Glomerular visceral epithelial cell (primary cell): ENCODE data around the gene BTBD18.

Experiments used
- DNase-seq: peaks from one replicate; pipeline ENCODE4 v3.0.0-alpha.2; 2016; ENCODE audit errors: extremely low spot score

BTBD18 gene

DNA sequence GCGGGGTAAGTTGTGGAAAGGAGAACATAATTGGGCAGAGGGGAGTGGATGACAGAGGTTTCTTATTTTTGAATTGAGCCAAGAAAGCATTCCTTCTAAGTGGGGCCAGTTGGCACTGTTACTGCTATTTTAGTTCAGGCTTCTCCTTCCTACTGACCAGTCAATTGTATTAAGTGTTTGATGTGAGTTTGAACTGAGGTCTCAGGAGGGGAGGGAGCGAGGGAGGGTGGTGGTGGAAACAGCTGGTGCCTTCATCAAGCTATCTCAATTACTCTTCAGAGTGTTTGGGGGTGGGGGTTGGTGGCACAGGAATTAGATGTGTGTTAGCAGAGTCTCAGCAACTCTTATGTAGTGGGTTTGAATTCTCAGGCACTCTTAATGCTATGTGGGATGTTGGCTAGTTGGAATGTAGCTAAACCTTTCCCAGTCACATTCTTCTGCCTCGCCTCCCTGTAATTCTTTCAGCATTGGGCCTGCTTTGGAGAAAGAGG lies 24.5 kb upstream of the BTBD18 start:
- peak; percentile 33 for DNase-seq

DNA sequence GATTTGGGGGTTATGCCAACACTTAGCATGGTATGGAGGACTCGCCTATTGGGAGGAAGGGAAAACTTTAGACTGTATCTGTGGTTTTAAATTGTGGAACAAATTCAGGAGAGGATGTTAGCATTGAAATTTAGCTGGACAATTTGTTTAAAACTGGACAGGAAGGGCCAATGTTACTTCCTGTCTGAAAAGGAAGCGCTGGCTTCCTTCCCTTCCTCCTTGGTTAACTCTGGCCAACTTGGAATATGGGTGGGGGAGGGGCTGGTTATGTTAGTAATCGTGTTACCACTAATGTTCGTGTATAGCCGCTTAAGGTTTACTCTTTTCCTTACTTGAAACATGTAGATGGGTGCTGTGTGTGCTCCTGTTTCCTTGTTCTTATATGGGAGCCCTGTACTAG lies 23.9 kb upstream of the BTBD18 start:
- no peak for DNase-seq

DNA sequence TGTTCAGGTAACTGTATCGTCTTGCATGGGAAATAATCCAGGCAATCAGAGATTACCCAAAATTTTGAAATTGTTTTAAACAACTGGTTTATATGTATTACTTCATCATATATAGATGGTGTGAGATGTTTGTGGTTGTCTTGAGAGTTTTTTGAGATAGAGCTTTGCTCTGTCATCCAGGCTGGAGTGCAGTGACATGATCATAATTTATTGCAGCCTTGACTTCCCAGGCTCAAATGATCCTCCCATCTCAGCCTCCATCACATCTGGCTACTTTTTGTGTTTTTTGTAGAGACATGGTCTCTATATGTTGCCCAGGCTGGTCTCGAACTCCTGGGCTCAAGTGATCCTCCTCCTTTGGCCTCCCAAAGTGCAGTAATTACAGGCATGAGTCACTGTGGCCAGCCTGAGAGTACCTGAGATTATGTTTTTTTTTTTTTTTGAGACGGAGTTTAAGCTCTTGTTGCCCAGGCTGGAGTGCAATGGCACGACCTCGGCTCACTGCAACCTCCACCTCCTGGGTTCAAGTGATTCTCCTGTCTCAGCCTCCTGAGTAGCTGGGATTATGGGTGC lies 21.5 kb upstream of the BTBD18 start:
- DNase-seq, result no peak

DNA sequence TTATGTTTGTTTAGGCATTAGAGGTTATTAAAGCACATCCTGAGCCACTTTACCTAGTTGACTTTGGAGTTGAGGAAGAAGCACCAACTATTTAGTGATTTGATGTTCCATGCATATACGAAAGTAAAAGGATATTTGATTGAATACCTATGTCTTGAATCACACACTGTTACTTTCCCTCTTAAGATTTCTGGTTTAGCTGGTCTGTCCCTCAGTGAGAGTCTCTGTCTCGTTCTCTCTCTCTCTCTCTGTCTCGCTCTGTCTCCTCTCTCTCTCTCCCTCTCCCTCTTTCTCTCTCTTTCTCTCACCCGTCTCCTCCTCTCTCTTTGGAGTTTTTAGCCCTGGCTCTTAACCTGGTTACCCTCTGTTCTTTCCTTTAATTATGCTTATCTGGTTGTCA lies 20.9 kb upstream of the BTBD18 start:
- DNase-seq, result no peak

DNA sequence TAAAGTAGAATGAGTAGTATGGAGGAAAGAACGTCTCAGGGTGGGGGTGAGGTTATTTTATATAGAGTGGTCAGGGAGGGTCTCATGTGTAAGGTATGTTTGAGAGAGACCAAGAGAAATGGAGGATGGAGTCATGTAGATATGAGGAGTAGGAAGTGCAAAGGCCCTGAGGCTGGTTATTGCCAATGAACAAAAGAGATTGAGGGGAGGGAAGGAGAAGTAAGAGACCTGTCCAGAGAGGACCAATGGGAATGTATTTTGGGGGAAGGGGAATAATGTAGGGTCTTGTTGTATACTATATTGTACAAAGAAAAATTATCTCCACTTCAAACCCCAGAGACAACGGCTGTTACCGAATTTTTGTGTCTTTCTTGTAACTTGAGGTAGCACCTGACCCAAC lies 19.7 kb upstream of the BTBD18 start:
- DNase-seq, result no peak

DNA sequence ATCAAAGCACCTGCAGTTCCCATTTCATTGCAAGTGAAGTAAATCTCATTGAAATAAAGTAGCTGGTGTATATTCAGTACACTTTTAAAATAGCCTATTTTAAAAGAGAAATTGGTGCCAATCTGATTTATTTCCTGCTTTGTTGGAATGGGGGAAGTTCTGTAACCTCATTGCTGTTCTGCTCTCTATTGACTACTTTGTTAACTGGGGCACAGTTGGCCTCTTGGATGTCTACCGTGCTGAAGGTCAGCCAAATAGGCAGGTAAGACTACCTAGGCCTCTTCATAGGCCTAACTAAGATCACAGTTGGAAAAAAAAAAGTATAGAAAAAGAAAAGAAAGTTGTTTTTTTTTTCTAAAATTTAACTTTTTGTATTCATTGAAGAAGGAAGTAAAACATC lies 19.2 kb upstream of the BTBD18 start:
- no peak for DNase-seq

DNA sequence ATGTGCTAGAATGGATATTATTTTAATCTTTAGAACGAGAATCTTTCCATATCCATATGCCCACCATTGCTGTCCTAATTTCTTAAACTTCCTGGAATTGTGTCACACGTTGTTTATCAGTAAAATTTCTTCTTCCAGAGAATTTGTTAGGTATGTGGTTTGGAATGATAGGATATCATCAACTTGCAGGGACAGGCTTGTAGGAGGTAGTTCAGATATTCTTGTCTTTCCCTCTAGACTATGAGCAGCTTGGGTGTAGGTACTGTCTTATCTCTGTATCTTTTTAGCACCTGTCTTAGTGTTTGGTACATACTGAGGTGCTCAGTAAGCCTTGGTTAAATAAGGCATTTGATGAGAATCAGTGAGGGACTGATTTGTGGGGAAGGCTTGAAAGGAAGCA lies 13.4 kb upstream of the BTBD18 start:
- DNase-seq, result no peak

DNA sequence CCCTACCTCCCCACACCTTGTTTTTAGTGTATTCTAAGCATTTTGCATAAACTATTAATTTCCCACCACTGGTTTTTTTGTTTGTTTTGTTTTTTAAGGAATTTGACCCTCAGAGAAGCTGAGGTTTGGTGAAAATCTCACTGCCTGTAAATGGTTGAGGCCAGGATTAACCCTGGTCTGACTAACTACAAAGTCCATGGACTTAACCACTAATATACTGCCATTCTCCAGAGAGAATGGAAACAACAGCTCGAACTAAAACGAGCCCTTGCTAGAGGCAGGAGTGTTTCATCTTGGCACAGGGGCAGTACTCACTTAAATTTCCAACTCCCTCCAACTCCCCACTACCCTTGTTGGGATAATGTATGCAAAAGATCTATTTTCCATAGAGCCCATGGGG lies 12.9 kb upstream of the BTBD18 start:
- no peak for DNase-seq

DNA sequence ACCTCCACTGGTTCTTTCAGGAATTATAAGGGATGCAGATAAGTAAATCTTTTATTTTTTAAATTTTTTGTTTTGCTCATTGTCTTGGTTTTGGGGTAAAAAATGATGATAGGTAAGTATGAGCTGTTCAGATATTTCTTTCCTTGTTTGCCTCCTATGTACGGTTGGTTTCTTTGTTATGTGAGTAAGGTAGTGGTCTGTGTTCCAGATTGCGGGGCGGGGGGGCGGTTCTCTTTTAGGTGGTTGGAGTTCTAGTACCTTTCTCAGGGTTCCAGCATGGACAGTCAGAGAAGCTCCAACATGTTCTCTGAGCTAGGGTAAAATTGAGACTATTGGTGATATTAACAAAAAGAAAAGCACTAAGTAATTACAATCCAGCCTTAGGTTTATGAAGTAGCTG lies 12.4 kb upstream of the BTBD18 start:
- DNase-seq, result no peak

DNA sequence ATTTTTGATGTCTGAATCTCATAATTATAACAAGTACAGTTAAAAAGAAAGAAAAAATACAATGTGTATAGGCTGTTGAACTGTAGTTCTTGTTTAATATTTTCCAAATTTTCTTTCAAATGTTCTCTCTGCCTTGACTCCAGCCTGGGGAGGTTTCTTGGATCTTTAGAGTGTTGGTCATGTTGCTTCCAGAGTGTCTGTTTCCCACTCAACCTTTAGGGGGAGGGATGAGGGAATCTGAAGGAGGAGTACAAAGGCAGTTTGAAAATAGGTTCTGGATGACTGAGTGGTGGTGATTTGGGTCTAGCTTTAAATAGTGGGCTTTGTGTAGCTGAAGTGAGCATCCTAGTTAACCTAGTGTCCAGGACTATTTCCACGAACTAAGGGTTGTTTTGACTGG lies 11.9 kb upstream of the BTBD18 start:
- peak; percentile 56 for DNase-seq

DNA sequence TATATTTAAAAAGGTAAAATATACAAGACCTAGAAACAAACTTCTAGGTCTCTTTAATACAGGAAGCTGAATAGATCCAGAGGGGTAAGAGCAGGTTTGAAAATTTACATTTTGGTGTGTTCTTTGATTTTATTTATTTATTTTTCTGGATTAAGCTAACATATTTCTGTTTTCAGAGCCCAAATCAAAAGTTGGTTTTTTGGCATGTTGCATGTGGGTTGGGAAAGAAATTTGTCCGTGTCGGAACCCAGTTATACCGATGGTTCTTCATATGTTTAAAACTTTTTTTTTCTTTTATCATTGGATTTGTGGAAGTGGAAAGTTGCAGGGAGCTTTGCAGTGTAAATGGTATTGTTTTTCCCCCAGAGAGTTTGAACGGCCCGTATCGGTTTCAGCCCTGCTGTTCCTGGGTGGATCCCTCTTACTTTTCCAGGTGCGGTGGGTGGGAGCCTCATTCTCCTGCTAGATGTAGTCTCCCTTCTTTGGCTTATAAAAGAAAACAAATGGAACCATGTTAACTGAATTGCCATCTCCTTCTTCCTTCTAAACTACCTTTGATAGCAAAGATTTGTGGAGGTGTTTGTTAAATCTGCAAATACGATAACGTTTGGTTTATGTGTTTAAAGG lies 10.7 kb upstream of the BTBD18 start:
- DNase-seq, result peak; percentile 25

DNA sequence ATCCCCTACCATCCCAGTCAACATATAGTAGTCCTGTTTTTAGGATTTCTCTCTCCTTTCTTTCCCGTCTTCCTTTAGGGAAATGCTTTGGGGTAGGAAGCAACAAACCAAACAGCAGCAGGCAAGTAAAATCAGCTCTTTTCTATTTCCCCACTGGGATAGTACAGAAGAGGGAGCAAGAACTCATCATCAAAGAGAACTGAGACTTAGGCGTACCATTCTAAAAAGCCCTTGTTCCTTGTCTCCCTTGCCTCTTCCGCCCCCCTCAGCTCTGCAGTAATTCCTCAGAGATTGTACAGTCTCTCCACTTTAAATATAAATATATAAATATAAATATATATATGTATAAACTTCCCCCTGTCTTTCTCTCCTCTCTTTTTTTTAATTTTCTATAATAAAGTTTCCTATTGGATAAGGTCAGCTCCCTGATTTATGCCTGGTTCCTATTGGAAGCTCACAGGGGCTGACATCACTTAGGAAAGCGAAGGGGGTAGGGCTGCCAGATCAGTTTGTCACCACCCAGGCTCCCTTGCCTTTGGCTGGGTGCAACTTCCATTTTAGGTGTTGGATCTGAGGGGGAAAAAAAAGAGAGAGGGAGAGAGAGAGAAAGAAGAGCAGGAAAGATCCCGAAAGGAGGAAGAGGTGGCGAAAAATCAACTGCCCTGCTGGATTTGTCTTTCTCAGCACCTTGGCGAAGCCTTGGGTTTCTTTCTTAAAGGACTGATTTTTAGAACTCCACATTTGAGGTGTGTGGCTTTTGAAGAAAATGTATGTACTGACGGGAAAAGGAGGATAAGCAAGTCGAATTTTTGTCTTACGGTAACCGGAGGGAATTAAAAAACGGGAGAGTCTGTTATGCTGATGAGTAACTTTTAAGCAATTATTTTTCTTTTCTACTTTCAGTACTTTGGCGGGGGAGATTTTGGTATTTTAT lies 9.9 kb upstream of the BTBD18 start, which contains the start of gene CTNND1:
Gene CTNND1 (plus strand): TSS at position 502 of the 934 bp plus-strand sequence. CDS start 29,677 bp downstream, outside the sequence.
- DNase-seq, result peak; percentile 97

DNA sequence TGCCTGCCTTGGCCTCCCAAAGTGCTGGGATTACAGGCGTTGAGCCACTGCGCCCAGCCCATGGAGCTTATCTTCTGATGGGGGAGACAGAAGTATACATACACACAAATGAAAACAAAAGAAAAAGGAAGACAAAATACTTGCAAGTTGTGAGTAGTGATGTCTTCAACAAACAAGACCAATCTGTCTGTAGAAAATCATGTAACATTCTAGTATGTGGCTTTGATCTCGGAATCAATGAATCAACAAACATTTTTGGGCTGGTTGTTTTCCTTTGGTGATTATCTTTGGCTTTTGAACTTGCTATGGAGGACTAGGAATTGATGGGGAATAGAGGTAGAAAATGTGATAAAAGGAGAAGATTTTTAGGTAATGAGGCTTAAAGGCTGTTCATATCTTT lies 6.6 kb upstream of the BTBD18 start:
- no peak for DNase-seq

DNA sequence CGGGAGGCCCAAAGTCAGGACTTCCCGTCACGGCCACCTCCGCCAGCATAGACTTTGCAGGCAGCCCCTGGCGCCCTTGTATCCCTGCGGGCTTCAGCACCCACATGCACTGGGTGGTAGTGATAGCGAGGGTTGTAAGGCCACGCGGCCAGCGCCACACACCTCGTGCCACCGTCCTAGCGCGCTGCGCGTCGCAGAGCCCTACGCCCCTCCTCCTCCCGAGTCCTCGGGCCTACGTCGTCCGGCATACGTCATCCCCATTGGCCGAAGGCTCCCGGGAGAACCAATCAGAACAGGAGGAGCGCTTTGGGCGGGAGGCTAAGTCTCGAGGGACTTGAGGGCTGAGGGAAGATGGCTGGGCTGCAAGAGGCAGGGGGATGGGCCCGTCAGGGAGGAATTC lies 1.3 kb upstream of the BTBD18 start:
- no peak for DNase-seq

DNA sequence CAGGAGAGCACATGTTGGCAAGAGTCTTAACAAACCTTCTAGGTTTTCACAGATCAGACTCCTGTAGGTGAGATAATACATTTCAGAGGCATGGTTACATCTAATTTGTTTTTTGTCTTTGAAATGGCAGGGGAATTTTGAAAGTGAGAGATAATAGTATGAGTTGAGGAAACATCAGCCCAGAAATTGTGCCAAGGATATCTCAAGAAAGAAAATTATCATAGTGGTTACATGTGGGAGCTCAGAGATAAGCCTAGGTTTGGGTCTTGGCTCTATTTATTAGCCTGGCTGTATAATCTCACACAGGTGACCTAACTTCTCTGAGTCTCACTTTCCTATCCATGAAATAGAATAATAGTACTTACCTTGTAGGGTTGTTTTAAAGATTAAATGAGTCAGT lies 443 bp downstream of the BTBD18 start:
- no peak for DNase-seq

DNA sequence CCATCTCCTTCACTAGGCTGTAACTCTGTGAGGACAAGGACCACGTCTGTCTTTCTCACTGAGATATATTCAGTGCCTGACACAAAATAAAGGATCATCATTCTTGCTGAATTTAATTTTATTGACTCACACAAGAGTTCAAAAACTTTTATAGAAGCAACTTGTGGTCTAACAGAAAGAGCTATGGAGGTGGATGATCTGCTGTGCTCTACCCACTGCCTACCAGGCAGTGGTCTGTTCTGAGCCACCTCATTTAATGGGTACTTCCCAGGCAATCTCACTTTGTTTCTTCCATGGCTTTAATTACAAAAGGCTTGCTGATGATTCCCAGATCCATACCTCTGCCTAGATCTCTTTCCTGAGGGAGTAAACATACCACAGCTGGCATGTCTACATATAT lies 4.7 kb downstream of the BTBD18 start:
- DNase-seq, result no peak

DNA sequence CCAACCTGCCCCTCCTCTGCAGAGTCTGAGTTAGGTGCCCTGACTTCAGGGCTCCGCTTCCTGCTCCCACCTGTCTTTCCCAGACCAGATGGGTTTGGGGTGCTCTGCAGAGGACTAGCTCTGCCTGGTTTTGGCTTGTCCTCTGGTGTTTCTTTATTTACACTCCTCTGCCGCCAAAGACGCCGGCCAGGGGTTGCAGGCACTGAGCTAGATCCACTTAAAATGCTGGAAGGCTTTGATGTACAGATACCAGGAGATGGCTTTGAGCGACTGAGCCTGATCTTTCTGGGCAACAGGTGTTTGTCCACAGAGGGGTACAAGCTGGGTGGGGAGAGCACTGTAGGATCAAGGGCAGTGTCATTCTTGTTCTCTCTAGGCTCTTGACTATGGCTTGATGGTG lies 6.4 kb downstream of the BTBD18 start:
- DNase-seq, result no peak

DNA sequence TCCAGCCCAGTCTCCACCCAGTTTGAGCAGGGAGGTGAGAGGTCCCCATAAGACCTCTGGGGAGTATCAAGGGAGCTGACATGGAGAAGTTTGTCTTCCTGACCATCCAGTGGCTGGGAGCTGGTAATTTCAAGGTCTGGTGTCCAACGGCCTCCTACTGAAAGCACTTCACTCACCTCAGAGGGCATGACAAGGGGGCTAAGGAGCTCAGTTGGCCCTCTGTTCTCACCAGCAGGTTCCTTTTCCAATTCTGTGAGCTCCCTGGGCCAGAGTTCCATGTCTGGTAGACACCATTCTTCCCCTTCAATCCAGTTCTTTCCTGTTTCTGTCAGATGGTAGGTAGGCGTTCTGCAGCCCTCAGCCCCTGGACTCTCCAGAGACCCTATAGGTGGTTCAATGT lies 7.3 kb downstream of the BTBD18 start:
- no peak for DNase-seq

DNA sequence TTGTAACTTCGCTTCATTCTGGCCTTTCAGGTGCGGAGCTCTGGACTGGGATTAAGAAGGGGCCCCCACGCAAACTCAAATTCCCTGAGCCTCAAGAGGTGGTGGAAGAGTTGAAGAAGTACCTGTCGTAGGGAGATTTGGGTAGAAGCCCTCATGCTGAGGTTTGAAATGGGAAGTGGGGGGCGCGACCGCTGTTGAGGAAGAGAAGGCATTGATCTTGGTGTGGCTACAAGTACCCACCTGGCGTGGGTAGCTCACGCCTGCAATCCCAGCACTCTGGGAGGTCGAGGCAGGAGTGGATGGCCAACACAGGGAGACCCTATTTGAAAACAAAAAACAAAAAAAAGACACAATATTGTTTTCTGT lies 9.5 kb downstream of the BTBD18 start:
- no peak for DNase-seq

DNA sequence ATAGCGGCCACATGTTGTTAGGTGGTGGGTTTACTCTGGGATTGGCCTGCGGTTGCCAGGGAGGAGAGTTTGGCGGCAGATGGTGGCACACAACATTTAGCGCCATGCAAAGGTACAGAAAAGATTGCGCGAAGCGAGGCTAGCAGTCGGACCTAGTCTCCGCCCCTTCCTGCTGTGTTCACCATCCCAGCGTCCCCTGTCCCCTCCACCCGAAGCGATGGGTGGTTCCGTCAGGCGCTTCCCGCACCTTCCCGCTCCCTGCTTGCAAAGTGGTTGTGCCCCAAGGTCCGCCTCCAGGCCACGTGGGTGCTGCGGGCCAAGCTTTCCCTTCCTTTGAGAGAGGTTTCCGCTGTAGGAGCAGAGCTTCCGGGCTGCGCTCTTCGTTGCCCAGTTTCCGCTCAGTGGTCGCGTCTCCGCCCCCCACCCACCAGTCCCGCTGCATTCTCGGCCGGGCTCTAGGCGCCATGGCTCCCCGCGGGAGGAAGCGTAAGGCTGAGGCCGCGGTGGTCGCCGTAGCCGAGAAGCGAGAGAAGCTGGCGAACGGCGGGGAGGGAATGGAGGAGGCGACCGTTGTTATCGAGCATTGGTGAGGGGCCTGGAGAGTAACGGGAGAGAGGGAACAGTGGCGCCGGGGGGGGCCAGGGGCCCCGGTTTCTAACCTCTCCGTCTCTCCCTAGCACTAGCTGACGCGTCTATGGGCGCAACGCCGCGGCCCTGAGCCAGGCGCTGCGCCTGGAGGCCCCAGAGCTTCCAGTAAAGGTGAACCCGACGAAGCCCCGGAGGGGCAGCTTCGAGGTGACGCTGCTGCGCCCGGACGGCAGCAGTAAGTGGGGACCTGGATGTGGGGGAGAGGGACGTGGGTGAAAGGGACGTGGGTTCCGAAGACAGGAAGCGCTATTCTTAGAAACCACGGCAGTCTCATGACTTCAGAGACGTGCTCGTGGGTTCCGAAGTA lies 10.2 kb downstream of the BTBD18 start, which contains the start of gene SELENOH:
Gene SELENOH (plus strand): TSS at position 360 of the 955 bp plus-strand sequence. CDS start 105 bp downstream, at position 465.
- peak; percentile 97 for DNase-seq

DNA sequence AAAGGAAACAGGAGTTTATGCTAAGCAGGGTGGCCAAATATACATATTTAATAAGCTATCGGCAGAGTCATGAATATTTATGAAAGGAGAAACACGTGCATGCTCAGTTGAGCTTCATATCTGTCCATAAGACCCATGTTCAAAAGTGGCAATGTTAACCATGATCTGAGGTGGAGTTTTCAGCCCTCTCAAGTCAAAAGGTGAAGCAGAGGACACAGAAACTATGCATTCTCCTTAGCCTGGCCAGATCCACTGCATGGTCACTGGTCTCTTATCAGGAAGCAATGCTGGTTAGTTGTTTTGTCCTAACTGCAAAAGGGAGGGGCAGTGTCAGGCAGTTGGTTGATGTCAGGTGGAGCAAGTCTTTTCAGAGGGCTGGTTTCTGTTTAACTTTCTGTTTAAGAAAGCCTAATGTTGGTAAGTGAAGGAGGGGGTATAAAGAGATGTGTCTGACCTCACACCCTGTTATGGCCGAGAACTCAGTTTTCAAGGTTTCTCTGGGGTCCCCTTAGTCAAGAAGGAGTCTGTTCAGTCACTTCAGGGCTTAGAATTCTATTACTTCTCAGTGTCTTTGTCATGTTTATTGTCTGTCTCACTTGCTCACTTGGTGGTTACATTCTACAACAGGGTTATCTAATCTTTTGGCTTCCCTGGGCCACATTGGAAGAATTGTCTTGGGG lies 15.9 kb downstream of the BTBD18 start:
- DNase-seq, result no peak
